Epithelial cell of proximal tubule (primary cell): Measurements from ENCODE around the gene OSBPL1A. TPM values are rescaled to one million over a fixed set of nuclear protein-coding genes. Genes with fewer than 3 reads are reported as not detected.
A peak's percentile ranks its signal among the peaks of the same experiment; 100 is the strongest.

Source experiments
- DNase-seq: peaks from one replicate; pipeline ENCODE4 v3.0.0-alpha.2; 2011; ENCODE audit warnings: low read depth
- H3K4me3 ChIP-seq: 2 replicates; pipeline ENCODE4 v1.5.1; 2011; ENCODE audit warnings: low read depth, mild to moderate bottlenecking, low read length
- CTCF ChIP-seq: conservative IDR thresholded peaks from 2 replicates; pipeline ENCODE4 v1.5.1; 2012; ENCODE audit warnings: low read depth, mild to moderate bottlenecking, low read length
- total RNA-seq: library from RNA; depleted of rRNA; stranded (reverse); fragments of >200 nt; gene quantifications from 2 replicates; pipeline ENCODE4 v1.2.3, GENCODE V29; 2015

Gene OSBPL1A
- total RNA-seq, 1 donor from 2014 or later, result 24.7 TPM

GRCh38 chr18:24429188-24429587 is 31.6 kb upstream of the OSBPL1A start:
- TF ChIP-seq CTCF, result no peak
- no peak overlapping the region for H3K4me3 ChIP-seq
- no peak for DNase-seq

GRCh38 chr18:24428709-24429108 is 31.1 kb upstream of the OSBPL1A start:
- no peak for DNase-seq
- H3K4me3 ChIP-seq, result no peak overlapping the region
- TF ChIP-seq CTCF, result peak; percentile 38

GRCh38 chr18:24427484-24427883 is 29.9 kb upstream of the OSBPL1A start:
- peak overlapping the region; percentile 79 for H3K4me3 ChIP-seq
- DNase-seq, result no peak
- no peak for TF ChIP-seq CTCF

GRCh38 chr18:24426398-24427294 is 29.0 kb upstream of the OSBPL1A start, which contains the start of gene IMPACT:
IMPACT (plus strand) TSS chr18:24426670; CDS start chr18:24426757, 87 bp downstream.
- H3K4me3 ChIP-seq, result peak within 1 kb of the TSS; percentile 79
- TF ChIP-seq CTCF, result no peak
- DNase-seq, result no peak

- no peak for DNase-seq
- no peak for TF ChIP-seq CTCF
- H3K4me3 ChIP-seq, result peak overlapping the region; percentile 79
Measured at GRCh38 chr18:24426073-24426397, 28.4 kb upstream of the OSBPL1A start.

- H3K4me3 ChIP-seq, result no peak overlapping the region
- TF ChIP-seq CTCF, result no peak
- DNase-seq, result no peak
Measured at GRCh38 chr18:24421831-24422230, 24.2 kb upstream of the OSBPL1A start.

- no peak overlapping the region for H3K4me3 ChIP-seq
- no peak for TF ChIP-seq CTCF
- no peak for DNase-seq
Measured at GRCh38 chr18:24420551-24420950, 22.9 kb upstream of the OSBPL1A start.
